ENCODE measurements around the gene RPL41. TPM values are rescaled to one million over a fixed set of nuclear protein-coding genes. Genes with fewer than 3 reads are reported as not detected.
A peak's percentile ranks its signal among the peaks of the same experiment; 100 is the strongest.
"Not testable (repeated sequence)": the region's sequence is repeated elsewhere in the genome, so short reads cannot be mapped to it uniquely, and the experiment has no call there.

Gene RPL41
- 1,000 to 10,000 TPM; 1,926 to 5,407 (median 3,655) TPM for total RNA-seq
- 1,000 to 10,000 TPM; 6,021 to 9,845 (median 6,338) TPM for polyA plus RNA-seq

GRCh38 chr12:56116267-56117081 lies at the start of gene RPL41:
Gene RPL41 (plus strand): TSS chr12:56116633.
- 0% methylated on average over 34 of the region's 34 CpGs for WGBS, 2 donors
- no peaks in the 10 kb centered on the region for H3K27me3 ChIP-seq
- TF ChIP-seq POLR2AphosphoS5 (IDR thresholded peaks at IDR 0.05) (peak; percentile 100), POLR2A (IDR thresholded peaks at IDR 0.05) (peak; percentile 99), CTCF (IDR thresholded peaks at IDR 0.05) (no peak)
- DNase-seq, result peak; percentile 98
- peaks cover 0 to 36% (median 24%) of the 10 kb centered on the region in 4 donors for H3K4me1 ChIP-seq
- H3K27ac ChIP-seq, result peak within 1 kb of the TSS; percentile 87 to 98 (median 94)
- H3K4me3 ChIP-seq, result peak within 1 kb of the TSS; percentile 59 to 88 (median 64)
- H3K36me3 ChIP-seq, result peaks cover 15 to 41% (median 29%) of the 10 kb centered on the region in 4 donors
- intact Hi-C loops (cut with DNase I), result loop anchor here (5.0 kb wide), 1 partner anchor 1406 kb away; the partner anchor contains the start of genes DDIT3 and MBD6
- no peaks in the 10 kb centered on the region for H3K9me3 ChIP-seq

- Histone ChIP-seq H3K4me3 (no peak overlapping the region), H3K9me3 (no peaks in the 10 kb centered on the region), H3K36me3 (no peaks in the 10 kb centered on the region), H3K4me1 (no peaks in the 10 kb centered on the region), H3K27ac (no peak overlapping the region), H3K27me3 (no peaks in the 10 kb centered on the region)
- WGBS, 2 donors, result 87 to 88% methylated on average over 4 of the region's 4 CpGs
- DNase-seq, result peak; percentile 15
- no peak for TF ChIP-seq CTCF (IDR thresholded peaks at IDR 0.05)
- no peak for TF ChIP-seq POLR2AphosphoS5 (IDR thresholded peaks at IDR 0.05)
- no peak for TF ChIP-seq EP300 (IDR thresholded peaks at IDR 0.05)
- no peak for TF ChIP-seq POLR2A (IDR thresholded peaks at IDR 0.05)
- intact Hi-C loops (cut with DNase I), result no loop called here
These were observed 44.8 kb upstream of the RPL41 start for GRCh38 chr12:56071648-56072047.

GRCh38 chr12:56074396-56074795 lies 42.0 kb upstream of the RPL41 start:
- 89 to 91% methylated on average over 5 of the region's 5 CpGs for WGBS, 2 donors
- Histone ChIP-seq H3K4me1 (peaks cover 0 to 9% (median 8%) of the 10 kb centered on the region in 4 donors), H3K27ac (no peak overlapping the region), H3K4me3 (no peak overlapping the region), H3K9me3 (no peaks in the 10 kb centered on the region), H3K36me3 (no peaks in the 10 kb centered on the region), H3K27me3 (no peaks in the 10 kb centered on the region)
- intact Hi-C loops (cut with DNase I), result no loop called here
- TF ChIP-seq CTCF (IDR thresholded peaks at IDR 0.05) (no peak), POLR2A (IDR thresholded peaks at IDR 0.05) (no peak), POLR2AphosphoS5 (IDR thresholded peaks at IDR 0.05) (no peak), EP300 (IDR thresholded peaks at IDR 0.05) (no peak)
- peak; percentile 1 for DNase-seq

GRCh38 chr12:56077966-56078365 lies 38.5 kb upstream of the RPL41 start:
- H3K36me3 ChIP-seq; H3K9me3 ChIP-seq; H3K4me3 ChIP-seq; H3K27ac ChIP-seq; intact Hi-C loops (cut with DNase I): not testable (repeated sequence)
- Histone ChIP-seq H3K27me3 (peaks cover 0 to 14% (median 3%) of the 10 kb centered on the region in 3 donors), H3K4me1 (peaks cover 0 to 22% (median 18%) of the 10 kb centered on the region in 4 donors)
- DNase-seq, result peak; percentile 0
- 89 to 93% methylated on average over 9 of the region's 9 CpGs for WGBS, 2 donors

- H3K36me3 ChIP-seq, result no peaks in the 10 kb centered on the region
- H3K27me3 ChIP-seq, result peaks cover 0 to 14% (median 3%) of the 10 kb centered on the region in 3 donors
- WGBS, 2 donors, result 95 to 96% methylated on average over 1 of the region's 1 CpG
- TF ChIP-seq EP300 (IDR thresholded peaks at IDR 0.05), result no peak
- TF ChIP-seq CTCF (IDR thresholded peaks at IDR 0.05), result no peak
- TF ChIP-seq POLR2AphosphoS5 (IDR thresholded peaks at IDR 0.05), result no peak
- no peak for TF ChIP-seq POLR2A (IDR thresholded peaks at IDR 0.05)
- intact Hi-C loops (cut with DNase I), result no loop called here
- peaks cover 0 to 22% (median 18%) of the 10 kb centered on the region in 4 donors for H3K4me1 ChIP-seq
- H3K4me3 ChIP-seq, result peak overlapping the region in 1 of 4 donors; percentile 50
- no peaks in the 10 kb centered on the region for H3K9me3 ChIP-seq
- H3K27ac ChIP-seq, result peak overlapping the region; percentile 59 to 79 (median 76)
- no peak for DNase-seq
These were observed 38.0 kb upstream of the RPL41 start for GRCh38 chr12:56078427-56078826.

Data from sigmoid colon (tissue), 7 donors.